ENCODE results near the gene PCDHB11. TPM values are rescaled to one million over a fixed set of nuclear protein-coding genes. Genes with fewer than 3 reads are reported as not detected.
"Not testable (repeated sequence)": the region's sequence is repeated elsewhere in the genome, so short reads cannot be mapped to it uniquely, and the experiment has no call there.

PCDHB11 gene
- total RNA-seq, 4 donors from 2014 or later = 0.05 to 1.1 (median 0.53) TPM

GRCh38 chr5:141223112-141223783 is 23.8 kb downstream of the PCDHB11 start, which contains the start of gene PCDHB14:
Gene PCDHB14, plus strand, starts transcription at chr5:141223343. Its CDS starts 163 bp downstream, at chr5:141223506.
- no peaks in the 10 kb centered on the region for H3K36me3 ChIP-seq
- in situ Hi-C loops (cut with MboI; ENCODE audit: low sequenced_read_pairs in 4 of 4) = loop anchor here in 2 of 4 donors (25.0 kb wide), 1 partner anchor 339 kb away; no protein-coding TSS in a partner anchor
- intact Hi-C loops (cut with DNase I; ENCODE audit: low total_unique reads) = no loop called here
- peaks cover 0 to 4% (median 4%) of the 10 kb centered on the region in 3 donors for H3K9me3 ChIP-seq
- H3K27ac ChIP-seq = no peak within 1 kb of the TSS
- H3K4me1 ChIP-seq = no peaks in the 10 kb centered on the region
- peak in 1 of 2 donors; percentile 61 for ATAC-seq
- no peak for DNase-seq
- peak within 1 kb of the TSS; percentile 3 to 47 (median 28) for H3K4me3 ChIP-seq
- H3K27me3 ChIP-seq = peaks cover 0 to 17% (median 0%) of the 10 kb centered on the region in 3 donors
- no peak for TF ChIP-seq POLR2A (IDR thresholded peaks at IDR 0.05)
- TF ChIP-seq, protein P1, sequence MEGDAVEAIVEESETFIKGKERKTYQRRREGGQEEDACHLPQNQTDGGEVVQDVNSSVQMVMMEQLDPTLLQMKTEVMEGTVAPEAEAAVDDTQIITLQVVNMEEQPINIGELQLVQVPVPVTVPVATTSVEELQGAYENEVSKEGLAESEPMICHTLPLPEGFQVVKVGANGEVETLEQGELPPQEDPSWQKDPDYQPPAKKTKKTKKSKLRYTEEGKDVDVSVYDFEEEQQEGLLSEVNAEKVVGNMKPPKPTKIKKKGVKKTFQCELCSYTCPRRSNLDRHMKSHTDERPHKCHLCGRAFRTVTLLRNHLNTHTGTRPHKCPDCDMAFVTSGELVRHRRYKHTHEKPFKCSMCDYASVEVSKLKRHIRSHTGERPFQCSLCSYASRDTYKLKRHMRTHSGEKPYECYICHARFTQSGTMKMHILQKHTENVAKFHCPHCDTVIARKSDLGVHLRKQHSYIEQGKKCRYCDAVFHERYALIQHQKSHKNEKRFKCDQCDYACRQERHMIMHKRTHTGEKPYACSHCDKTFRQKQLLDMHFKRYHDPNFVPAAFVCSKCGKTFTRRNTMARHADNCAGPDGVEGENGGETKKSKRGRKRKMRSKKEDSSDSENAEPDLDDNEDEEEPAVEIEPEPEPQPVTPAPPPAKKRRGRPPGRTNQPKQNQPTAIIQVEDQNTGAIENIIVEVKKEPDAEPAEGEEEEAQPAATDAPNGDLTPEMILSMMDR (IDR thresholded peaks at IDR 0.05 in 4 of 5, conservative IDR thresholded peaks at IDR 0.05 in 1 of 5) = peak in 1 of 5 experiments; percentile 29

DNA sequence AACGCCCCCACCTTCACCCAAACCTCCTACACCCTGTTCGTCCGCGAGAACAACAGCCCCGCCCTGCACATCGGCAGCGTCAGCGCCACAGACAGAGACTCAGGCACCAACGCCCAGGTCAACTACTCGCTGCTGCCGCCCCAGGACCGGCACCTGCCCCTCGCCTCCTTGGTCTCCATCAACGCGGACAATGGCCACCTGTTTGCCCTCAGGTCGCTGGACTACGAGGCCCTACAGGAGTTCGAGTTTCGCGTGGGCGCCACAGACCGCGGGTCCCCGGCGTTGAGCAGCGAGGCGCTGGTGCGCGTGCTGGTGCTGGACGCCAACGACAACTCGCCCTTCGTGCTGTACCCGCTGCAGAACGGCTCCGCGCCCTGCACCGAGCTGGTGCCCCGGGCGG is 25.4 kb downstream of the PCDHB11 start:
- ATAC-seq = not testable (repeated sequence)

GRCh38 chr5:141225421-141225820 is 26.0 kb downstream of the PCDHB11 start:
- intact Hi-C loops (cut with DNase I; ENCODE audit: low total_unique reads); H3K4me3 ChIP-seq; in situ Hi-C loops (cut with MboI; ENCODE audit: low sequenced_read_pairs in 4 of 4); DNase-seq; ATAC-seq; H3K4me1 ChIP-seq; H3K36me3 ChIP-seq; H3K27ac ChIP-seq: not testable (repeated sequence)
- H3K27me3 ChIP-seq = peaks cover 0 to 17% (median 0%) of the 10 kb centered on the region in 3 donors
- H3K9me3 ChIP-seq = peaks cover 0 to 12% (median 4%) of the 10 kb centered on the region in 3 donors

More for the DNA sequence above, 25.4 kb downstream of the PCDHB11 start:
- in situ Hi-C loops (cut with MboI; ENCODE audit: low sequenced_read_pairs in 4 of 4) = loop anchor here in 2 of 4 donors (25.0 kb wide), 1 partner anchor 337 kb away; no protein-coding TSS in a partner anchor
- intact Hi-C loops (cut with DNase I; ENCODE audit: low total_unique reads); H3K36me3 ChIP-seq; H3K27ac ChIP-seq; DNase-seq; H3K9me3 ChIP-seq; H3K4me1 ChIP-seq: not testable (repeated sequence)
- Histone ChIP-seq H3K27me3 (peaks cover 0 to 17% (median 0%) of the 10 kb centered on the region in 3 donors), H3K4me3 (peak overlapping the region in 1 of 4 donors; percentile 47)

DNA sequence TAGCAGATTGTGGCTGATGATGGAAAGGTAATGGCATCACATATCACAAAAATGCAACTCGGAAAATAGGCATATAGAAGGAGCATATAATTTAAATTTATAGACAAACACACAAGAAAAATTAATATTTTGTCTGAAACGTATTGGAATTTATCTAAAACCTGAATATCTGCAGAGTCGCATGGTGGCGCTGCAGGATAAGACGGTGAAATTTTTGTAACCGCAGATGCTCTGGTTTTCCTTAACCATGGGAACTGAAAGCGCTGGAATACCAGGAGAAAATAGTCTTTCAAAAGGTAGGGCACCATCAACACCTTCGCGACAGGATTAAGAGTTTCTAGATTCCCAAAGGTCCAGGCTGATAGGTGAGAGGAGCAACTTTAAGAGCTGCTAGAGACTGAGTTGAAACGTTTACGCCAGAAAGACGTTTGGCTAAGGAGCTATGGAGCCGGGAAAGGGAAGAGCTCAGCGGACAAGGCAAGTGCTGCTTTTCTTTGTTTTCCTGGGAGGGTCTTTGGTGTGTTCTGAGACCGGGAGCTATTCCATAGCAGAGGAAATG is 34.8 kb downstream of the PCDHB11 start:
- Histone ChIP-seq H3K27me3 (peaks cover 0 to 21% (median 0%) of the 10 kb centered on the region in 3 donors), H3K4me1 (no peaks in the 10 kb centered on the region), H3K9me3 (peaks cover 6 to 55% (median 6%) of the 10 kb centered on the region in 3 donors), H3K27ac (no peak overlapping the region), H3K36me3 (no peaks in the 10 kb centered on the region), H3K4me3 (peak overlapping the region in 2 of 4 donors; percentile 14 to 45)
- TF ChIP-seq, protein P1 (IDR thresholded peaks at IDR 0.05 in 4 of 5, conservative IDR thresholded peaks at IDR 0.05 in 1 of 5) = no peak
- TF ChIP-seq POLR2A (IDR thresholded peaks at IDR 0.05) = no peak
- ATAC-seq (no peak), DNase-seq (no peak)
- in situ Hi-C loops (cut with MboI; ENCODE audit: low sequenced_read_pairs in 4 of 4) = no loop called here
- intact Hi-C loops (cut with DNase I; ENCODE audit: low total_unique reads) = no loop called here

- H3K4me1 ChIP-seq; H3K36me3 ChIP-seq; intact Hi-C loops (cut with DNase I; ENCODE audit: low total_unique reads); ATAC-seq; in situ Hi-C loops (cut with MboI; ENCODE audit: low sequenced_read_pairs in 4 of 4); DNase-seq; H3K4me3 ChIP-seq; H3K27ac ChIP-seq: not testable (repeated sequence)
- H3K9me3 ChIP-seq = peaks cover 6 to 61% (median 6%) of the 10 kb centered on the region in 3 donors
- peaks cover 0 to 29% (median 0%) of the 10 kb centered on the region in 3 donors for H3K27me3 ChIP-seq
These were observed 36.5 kb downstream of the PCDHB11 start for GRCh38 chr5:141235922-141236321.

Measured in gastrocnemius medialis (tissue), 4 donors.